Esophagus squamous epithelium (tissue), 4 donors: ENCODE measurements around the gene CDKN2B.
"Not testable (repeated sequence)": the region's sequence is repeated elsewhere in the genome, so short reads cannot be mapped to it uniquely, and the experiment has no call there.

ENCODE experiments used
- POLR2A ChIP-seq, 4 donors: fragments of 450-650 bp; IDR thresholded peaks; one replicate each; pipeline ENCODE4 v1.6.1; 2017; ENCODE audit warnings: antibody characterized with exemption in 4 of 4, mild to moderate bottlenecking in 4 of 4, moderate library complexity in 3 of 4
- TF ChIP-seq, protein P1 (sequence below), 6 experiments: fragments of 450-650 bp in 4 of 6; fragments of 200-600 bp in 2 of 6; sonication (generic) in 2 of 6; IDR thresholded peaks; one replicate each; pipeline ENCODE4 v1.5.1; 2016 to 2019; ENCODE audit warnings: antibody characterized with exemption in 6 of 6, mild to moderate bottlenecking in 4 of 6, moderate library complexity in 4 of 6

DNA sequence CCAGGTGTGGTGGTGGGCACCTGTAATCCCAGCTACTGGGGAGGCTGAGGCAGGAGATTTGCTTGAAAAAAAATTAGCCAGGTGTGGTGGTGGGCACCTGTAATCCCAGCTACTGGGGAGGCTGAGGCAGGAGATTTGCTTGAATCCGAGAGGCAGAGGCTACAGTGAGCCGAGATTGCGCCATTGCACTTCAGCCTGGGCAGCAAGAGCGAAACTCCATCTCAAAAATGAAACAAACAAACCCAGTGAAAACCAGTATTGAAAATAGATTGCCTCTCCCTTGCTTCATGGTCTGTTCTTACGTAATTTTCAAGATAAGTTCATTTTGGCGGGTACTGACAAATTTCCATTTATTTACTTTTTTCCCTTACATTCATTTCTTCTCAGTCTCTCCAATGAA lies 48.9 kb upstream of the CDKN2B start:
- TF ChIP-seq, protein P1, sequence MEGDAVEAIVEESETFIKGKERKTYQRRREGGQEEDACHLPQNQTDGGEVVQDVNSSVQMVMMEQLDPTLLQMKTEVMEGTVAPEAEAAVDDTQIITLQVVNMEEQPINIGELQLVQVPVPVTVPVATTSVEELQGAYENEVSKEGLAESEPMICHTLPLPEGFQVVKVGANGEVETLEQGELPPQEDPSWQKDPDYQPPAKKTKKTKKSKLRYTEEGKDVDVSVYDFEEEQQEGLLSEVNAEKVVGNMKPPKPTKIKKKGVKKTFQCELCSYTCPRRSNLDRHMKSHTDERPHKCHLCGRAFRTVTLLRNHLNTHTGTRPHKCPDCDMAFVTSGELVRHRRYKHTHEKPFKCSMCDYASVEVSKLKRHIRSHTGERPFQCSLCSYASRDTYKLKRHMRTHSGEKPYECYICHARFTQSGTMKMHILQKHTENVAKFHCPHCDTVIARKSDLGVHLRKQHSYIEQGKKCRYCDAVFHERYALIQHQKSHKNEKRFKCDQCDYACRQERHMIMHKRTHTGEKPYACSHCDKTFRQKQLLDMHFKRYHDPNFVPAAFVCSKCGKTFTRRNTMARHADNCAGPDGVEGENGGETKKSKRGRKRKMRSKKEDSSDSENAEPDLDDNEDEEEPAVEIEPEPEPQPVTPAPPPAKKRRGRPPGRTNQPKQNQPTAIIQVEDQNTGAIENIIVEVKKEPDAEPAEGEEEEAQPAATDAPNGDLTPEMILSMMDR (IDR thresholded peaks at IDR 0.05), result not testable (repeated sequence)
- TF ChIP-seq POLR2A (IDR thresholded peaks at IDR 0.05), result not testable (repeated sequence)
